OCI-LY7 (cell line): ENCODE data around the gene KCNH1. TPM values are rescaled to one million over a fixed set of nuclear protein-coding genes. Genes with fewer than 3 reads are reported as not detected.

Source experiments
- BruUV-seq: library from RNA; stranded (reverse); fragments of 400-500 nt; replicated peaks from 2 replicates; lab custom pipeline; 2021; lab: Mats Ljungman, UMichigan
- CTCF ChIA-PET: fragments of 300-600 bp; sonication (Branson Sonifier 250); formaldehyde crosslinking; loops from one replicate; lab custom pipeline; 2022; ENCODE audit warnings: antibody characterized with exemption; ENCODE audit not compliant: unreplicated experiment; lab: Charles Lee
- POLR2A ChIA-PET: fragments of 300-600 bp; sonication (Branson Sonifier 250); formaldehyde crosslinking; loops from one replicate; lab custom pipeline; 2022; ENCODE audit warnings: antibody characterized with exemption; lab: Charles Lee
- DNase-seq: peaks from one replicate; pipeline ENCODE4 v3.0.0-alpha.2; 2015; ENCODE audit warnings: low spot score
- H2AFZ ChIP-seq: fragments of 200-600 bp; sonication (generic), shearing (Covaris generic); 2 replicates; pipeline ENCODE4 v1.6.1; 2014; ENCODE audit warnings: mild to moderate bottlenecking, antibody characterized with exemption, low read length, moderate library complexity
- H3K27ac ChIP-seq: fragments of 200-600 bp; sonication (generic); 2 replicates; pipeline ENCODE4 v1.5.1; 2014; ENCODE audit warnings: mixed run types, low read depth, mild to moderate bottlenecking, moderate library complexity, low read length, inconsistent platforms; ENCODE audit not compliant: poor library complexity, severe bottlenecking
- H3K36me3 ChIP-seq: fragments of 200-600 bp; sonication (generic); 2 replicates; pipeline ENCODE4 v1.6.1; 2014; ENCODE audit warnings: mild to moderate bottlenecking, antibody characterized with exemption, low read length, moderate library complexity, mixed read lengths; ENCODE audit not compliant: insufficient read depth
- H3K4me1 ChIP-seq: fragments of 200-600 bp; sonication (generic); 2 replicates; pipeline ENCODE4 v1.5.1; 2014; ENCODE audit warnings: mild to moderate bottlenecking, low read length; ENCODE audit not compliant: insufficient read depth, poor library complexity, severe bottlenecking
- H3K4me2 ChIP-seq: fragments of 200-600 bp; sonication (generic); 2 replicates; pipeline ENCODE4 v1.6.1; 2014; ENCODE audit warnings: mild to moderate bottlenecking, low read length
- H3K4me3 ChIP-seq: fragments of 200-600 bp; sonication (generic); 2 replicates; pipeline ENCODE4 v1.5.1; 2014; ENCODE audit warnings: mild to moderate bottlenecking, low read depth, low read length; ENCODE audit not compliant: poor library complexity, severe bottlenecking
- H3K79me2 ChIP-seq: fragments of 200-600 bp; sonication (generic); 2 replicates; pipeline ENCODE4 v1.6.1; 2016; ENCODE audit warnings: low read depth, mild to moderate bottlenecking, low read length, moderate library complexity, mixed read lengths; ENCODE audit not compliant: insufficient read depth
- H3K9me2 ChIP-seq: fragments of 200-600 bp; sonication (generic); 2 replicates; pipeline ENCODE4 v1.6.1; 2016; ENCODE audit warnings: mild to moderate bottlenecking, low read length, mixed read lengths; ENCODE audit not compliant: insufficient read depth
- H3K9me3 ChIP-seq: fragments of 200-600 bp; sonication (generic); 2 replicates; pipeline ENCODE4 v1.6.1; 2014; ENCODE audit warnings: mild to moderate bottlenecking, mixed run types, low read length, mixed read lengths
- H4K20me1 ChIP-seq: fragments of 200-600 bp; sonication (generic); 2 replicates; pipeline ENCODE4 v1.6.1; 2014; ENCODE audit warnings: mild to moderate bottlenecking, antibody characterized with exemption, low read length, moderate library complexity, mixed read lengths; ENCODE audit not compliant: insufficient read depth
- CTCF ChIP-seq: fragments of 200-600 bp; sonication (generic); conservative IDR thresholded peaks from 2 replicates; pipeline ENCODE4 v1.5.1; 2014; ENCODE audit warnings: mild to moderate bottlenecking, antibody characterized with exemption, low read length, moderate library complexity, mixed read lengths
- EZH2phosphoT487 ChIP-seq: fragments of 200-600 bp; sonication (generic); IDR thresholded peaks from 2 replicates; pipeline ENCODE4 v1.6.1; 2018; ENCODE audit warnings: low read depth, borderline replicate concordance, mild to moderate bottlenecking, mixed run types, antibody characterized with exemption, low read length, moderate library complexity, mixed read lengths
- intact Hi-C: fragments of 100-400 bp; cut with micrococcal nuclease; formaldehyde crosslinking; loops from one replicate; pipeline ENCODE4 v1.10.0; 2022; ENCODE audit not compliant: unreplicated experiment
- total RNA-seq, 2 experiments: library from RNA; depleted of rRNA in 1 of 2; stranded (reverse); fragments of >200 nt in 1 of 2; shearing (Covaris generic) in 1 of 2; gene quantifications; 2 replicates each; pipeline ENCODE4 v1.2.3, GENCODE V29; 2014 to 2022

Gene KCNH1
- total RNA-seq, 2 experiments from 2014 or later: not detected

GRCh38 chr1:210800301-210800700 is 333.6 kb downstream of the KCNH1 start:
- Histone ChIP-seq H3K4me1 (no peaks in the 10 kb centered on the region), H2AFZ (no peak overlapping the region), H3K4me3 (no peak overlapping the region), H3K9me2 (no peaks in the 10 kb centered on the region), H3K4me2 (no peak overlapping the region), H3K79me2 (no peaks in the 10 kb centered on the region), H4K20me1 (no peaks in the 10 kb centered on the region), H3K36me3 (no peaks in the 10 kb centered on the region), H3K9me3 (no peaks in the 10 kb centered on the region), H3K27ac (no peak overlapping the region)
- no TSS peak for BruUV-seq
- TF ChIP-seq CTCF: no peak
- TF ChIP-seq EZH2phosphoT487: no peak
- intact Hi-C loops: no loop called here
- ChIA-PET CTCF (no interaction called here), POLR2A (interaction anchor here (0.6 kb wide), 1 partner anchor 1876 kb away, joined by 3 read pairs; no protein-coding TSS in a partner anchor)
- DNase-seq: no peak

- no peaks in the 10 kb centered on the region for H3K9me3 ChIP-seq
- H3K79me2 ChIP-seq: no peaks in the 10 kb centered on the region
- DNase-seq: no peak
- H3K9me2 ChIP-seq: no peaks in the 10 kb centered on the region
- H3K4me3 ChIP-seq: no peak overlapping the region
- no peaks in the 10 kb centered on the region for H4K20me1 ChIP-seq
- no peak for TF ChIP-seq EZH2phosphoT487
- no TSS peak for BruUV-seq
- intact Hi-C loops: no loop called here
- ChIA-PET CTCF (no interaction called here), POLR2A (interaction anchor here (0.7 kb wide), 2 partner anchors 9 to 30 kb away, joined by 4 to 6 read pairs; no protein-coding TSS in a partner anchor)
- H3K4me1 ChIP-seq: no peaks in the 10 kb centered on the region
- no peak overlapping the region for H2AFZ ChIP-seq
- no peak overlapping the region for H3K4me2 ChIP-seq
- no peaks in the 10 kb centered on the region for H3K36me3 ChIP-seq
- no peak overlapping the region for H3K27ac ChIP-seq
Observed at GRCh38 chr1:210797422-210797821, 336.5 kb downstream of the KCNH1 start.

GRCh38 chr1:210796421-210796820 is 337.5 kb downstream of the KCNH1 start:
- TF ChIP-seq EZH2phosphoT487 (no peak), CTCF (no peak)
- no TSS peak for BruUV-seq
- H3K27ac ChIP-seq: no peak overlapping the region
- no peak overlapping the region for H3K4me3 ChIP-seq
- ChIA-PET CTCF (no interaction called here), POLR2A (no interaction called here)
- H3K36me3 ChIP-seq: no peaks in the 10 kb centered on the region
- intact Hi-C loops: no loop called here
- H4K20me1 ChIP-seq: no peaks in the 10 kb centered on the region
- H3K79me2 ChIP-seq: no peaks in the 10 kb centered on the region
- H3K9me3 ChIP-seq: no peaks in the 10 kb centered on the region
- no peaks in the 10 kb centered on the region for H3K4me1 ChIP-seq
- H3K4me2 ChIP-seq: no peak overlapping the region
- no peaks in the 10 kb centered on the region for H3K9me2 ChIP-seq
- no peak overlapping the region for H2AFZ ChIP-seq
- DNase-seq: no peak
